Endothelial cell of umbilical vein (primary cell): ENCODE data around the gene PSMD14. TPM values are rescaled to one million over a fixed set of nuclear protein-coding genes. Genes with fewer than 3 reads are reported as not detected.

ENCODE experiments used
- BruUV-seq: library from RNA; stranded (reverse); fragments of 400-500 nt; replicated peaks from 2 replicates; lab custom pipeline; 2021; lab: Mats Ljungman, UMichigan
- CTCF ChIA-PET: fragments of 300-600, 350-600 bp; sonication (Branson Sonifier 250); formaldehyde crosslinking; loops from one replicate; lab custom pipeline; 2021; ENCODE audit warnings: antibody characterized with exemption, inconsistent platforms; lab: Charles Lee
- POLR2A ChIA-PET: fragments of 300-600, 350-600 bp; sonication (Branson Sonifier 250); formaldehyde crosslinking; loops from one replicate; lab custom pipeline; 2021; ENCODE audit warnings: antibody characterized with exemption, inconsistent platforms; lab: Charles Lee
- DNase-seq: peaks from one replicate; pipeline ENCODE4 v3.0.0-alpha.2; 2011; ENCODE audit warnings: low read depth, low spot score
- FAIRE-seq: peaks from 2 replicates; lab custom pipeline; 2011; peaks lifted over from hg19 to GRCh38; lab: Jason Lieb, UNC
- H2AFZ ChIP-seq: 2 replicates; pipeline ENCODE4 v1.6.0; 2012; ENCODE audit warnings: low read depth, low read length, control low read depth, inconsistent platforms
- H3K27ac ChIP-seq: 2 replicates; pipeline ENCODE4 v1.5.1; 2011; ENCODE audit warnings: low read depth, mild to moderate bottlenecking, control low read depth, low read length, moderate library complexity; ENCODE audit not compliant: insufficient read depth
- H3K27me3 ChIP-seq, 2 experiments: 2 replicates each; pipeline versions ENCODE4 v1.6.0 to v1.6.1; 2011; ENCODE audit warnings: low read length in 2 of 2, mixed read lengths in 1 of 2; ENCODE audit not compliant: control insufficient read depth in 2 of 2, insufficient read depth in 2 of 2
- H3K36me3 ChIP-seq, 2 experiments: 2 replicates in 1 of 2; 3 replicates in 1 of 2; pipeline ENCODE4 v1.5.1; 2011; ENCODE audit warnings: low read length in 2 of 2, mild to moderate bottlenecking in 1 of 2, moderate library complexity in 1 of 2; ENCODE audit not compliant: control insufficient read depth in 2 of 2, insufficient read depth in 2 of 2; ENCODE audit errors: extremely low read depth in 1 of 2
- H3K4me1 ChIP-seq: 3 replicates; pipeline ENCODE4 v1.5.1; 2011; ENCODE audit warnings: mild to moderate bottlenecking, low read length; ENCODE audit not compliant: control insufficient read depth, insufficient read depth; ENCODE audit errors: extremely low read depth
- H3K4me2 ChIP-seq: 2 replicates; pipeline ENCODE4 v1.6.1; 2011; ENCODE audit warnings: low read length, control low read depth, mixed read lengths; ENCODE audit not compliant: insufficient read depth
- H3K4me3 ChIP-seq, 3 experiments: fragments of 200-600 bp in 1 of 3; sonication (generic), shearing (Covaris generic) in 1 of 3; replicated peaks in 1 of 3; 2 replicates each; pipeline ENCODE4 v1.5.1; 2011 to 2016; ENCODE audit warnings: control low read depth in 3 of 3, low read length in 3 of 3, mild to moderate bottlenecking in 2 of 3, inconsistent platforms in 1 of 3, low read depth in 1 of 3, moderate library complexity in 1 of 3; ENCODE audit not compliant: insufficient read depth in 1 of 3
- H3K79me2 ChIP-seq: 2 replicates; pipeline ENCODE4 v1.6.0; 2012; ENCODE audit warnings: low read length, inconsistent platforms; ENCODE audit not compliant: control insufficient read depth, insufficient read depth
- H3K9ac ChIP-seq: replicated peaks from 2 replicates; pipeline ENCODE3; 2011; ENCODE audit warnings: low read length, control low read depth; ENCODE audit not compliant: insufficient read depth; ENCODE audit errors: extremely low read depth
- H3K9me1 ChIP-seq: replicated peaks from 3 replicates; pipeline ENCODE4 v1.6.0; 2011; ENCODE audit warnings: mild to moderate bottlenecking, low read length; ENCODE audit not compliant: control insufficient read depth, insufficient read depth; ENCODE audit errors: extremely low read depth
- H3K9me3 ChIP-seq: replicated peaks from 2 replicates; pipeline ENCODE4 v1.5.1; 2012; ENCODE audit warnings: low read length, inconsistent platforms; ENCODE audit not compliant: control insufficient read depth, insufficient read depth
- H4K20me1 ChIP-seq: replicated peaks from 2 replicates; pipeline ENCODE3; 2011; ENCODE audit warnings: mild to moderate bottlenecking, low read length; ENCODE audit not compliant: control insufficient read depth, insufficient read depth; ENCODE audit errors: extremely low read depth
- EZH2 ChIP-seq: IDR thresholded peaks from 2 replicates; pipeline ENCODE4 v1.6.1; 2012; ENCODE audit warnings: borderline replicate concordance, low read depth, mild to moderate bottlenecking, moderate library complexity, low read length, inconsistent platforms; ENCODE audit not compliant: severe bottlenecking
- FOS ChIP-seq: IDR thresholded peaks from 2 replicates; pipeline ENCODE4 v1.6.1; 2011; ENCODE audit warnings: mild to moderate bottlenecking, low read length, moderate library complexity, borderline replicate concordance; ENCODE audit not compliant: insufficient read depth
- GATA2 ChIP-seq: IDR thresholded peaks from 2 replicates; pipeline ENCODE4 v1.7.0; 2011; ENCODE audit warnings: low read depth, mild to moderate bottlenecking, moderate library complexity, mixed read lengths, low read length; ENCODE audit not compliant: insufficient read length, insufficient read depth
- JUN ChIP-seq: IDR thresholded peaks from 2 replicates; pipeline ENCODE4 v1.6.1; 2011; ENCODE audit warnings: borderline replicate concordance, low read depth; ENCODE audit not compliant: insufficient read length, insufficient read depth
- MYC ChIP-seq: IDR thresholded peaks from one replicate; pipeline ENCODE4 v1.6.1; 2011; ENCODE audit warnings: mild to moderate bottlenecking, low read depth, low read length
- POLR2A ChIP-seq: IDR thresholded peaks from 2 replicates; pipeline ENCODE4 v1.6.1; 2012; ENCODE audit warnings: low read depth, mild to moderate bottlenecking, control low read depth, low read length
- POLR2AphosphoS5 ChIP-seq: IDR thresholded peaks from 2 replicates; pipeline ENCODE4 v1.6.1; 2012; ENCODE audit warnings: low read depth, mild to moderate bottlenecking, control low read depth, low read length, moderate library complexity; ENCODE audit not compliant: insufficient read depth
- dilution Hi-C: fragments of 300-500 bp; cut with MboI; formaldehyde crosslinking; loops from one replicate; pipeline ENCODE4 v1.15.0; 2019; ENCODE audit warnings: low sequenced_read_pairs; ENCODE audit not compliant: extremely low pct_ligation_motif_present
- intact Hi-C: fragments of 100-400 bp; cut with micrococcal nuclease; formaldehyde crosslinking; loops from one replicate; pipeline ENCODE4 v1.10.0; 2022
- polyA plus RNA-seq, 4 experiments: library from polyadenylated mRNA; depleted of rRNA in 3 of 4; stranded (reverse) in 3 of 4; unstranded in 1 of 4; fragments of >200 nt; gene quantifications; 2 replicates each; pipeline versions ENCODE4 v1.2.1 to v1.2.3, GENCODE V29; 2011 to 2012; ENCODE audit warnings: missing spikeins in 1 of 4
- total RNA-seq: library from RNA; stranded (reverse); gene quantifications from 2 replicates; pipeline ENCODE4 v1.2.3, GENCODE V29; 2021
- TF ChIP-seq, protein P1 (sequence below), 2 donors: IDR thresholded peaks; 1 replicate in 1 of 2; 2 replicates in 1 of 2; pipeline ENCODE4 v1.5.1; 2011; ENCODE audit warnings: low read length in 2 of 2, mild to moderate bottlenecking in 2 of 2, moderate library complexity in 2 of 2, control low read depth in 1 of 2, inconsistent platforms in 1 of 2, low read depth in 1 of 2; ENCODE audit not compliant: insufficient read depth in 1 of 2; ENCODE audit errors: extremely low read depth in 1 of 2
- TF ChIP-seq, protein P2 (sequence below): IDR thresholded peaks from 2 replicates; pipeline ENCODE4 v1.6.1; 2011; ENCODE audit not compliant: insufficient read depth, insufficient read length

The PSMD14 gene
- total and polyA plus RNA-seq, 2 donors (not counting 3 experiments of a cell fraction or from before 2014, with no cell fraction given) = 47.6 to 85.4 TPM

DNA sequence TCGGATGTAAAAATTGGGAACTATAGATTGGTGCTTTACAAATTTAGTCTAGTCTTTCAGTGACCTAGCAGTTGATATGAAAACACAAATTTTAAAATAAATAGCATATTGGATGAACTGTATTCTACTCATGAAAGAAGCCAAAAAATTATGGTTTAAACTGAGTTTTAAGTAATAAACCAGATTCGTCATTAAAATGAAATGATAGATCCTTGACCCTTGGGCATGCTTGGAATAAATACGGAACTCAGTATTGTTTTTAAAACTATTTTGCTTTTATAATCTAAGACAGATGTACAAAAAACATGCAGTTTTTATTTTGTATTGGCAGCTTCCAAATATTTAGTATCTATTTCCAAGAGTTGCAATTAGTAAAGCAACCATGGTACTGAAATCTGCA, 73.3 kb downstream of the PSMD14 start:
- no peaks in the 10 kb centered on the region for H4K20me1 ChIP-seq
- no peaks in the 10 kb centered on the region for H3K4me1 ChIP-seq
- no peak overlapping the region for H3K4me2 ChIP-seq
- H3K9me3 ChIP-seq = no peaks in the 10 kb centered on the region
- H2AFZ ChIP-seq = no peak overlapping the region
- H3K9me1 ChIP-seq = no peaks in the 10 kb centered on the region
- H3K4me3 ChIP-seq = no peak overlapping the region
- FAIRE-seq = no peak
- DNase-seq = no peak
- no peak for TF ChIP-seq POLR2A
- no peak for TF ChIP-seq GATA2
- TF ChIP-seq POLR2AphosphoS5 = no peak
- no peak for TF ChIP-seq JUN
- TF ChIP-seq EZH2 = no peak
- no peak for TF ChIP-seq MYC
- TF ChIP-seq, protein P1, sequence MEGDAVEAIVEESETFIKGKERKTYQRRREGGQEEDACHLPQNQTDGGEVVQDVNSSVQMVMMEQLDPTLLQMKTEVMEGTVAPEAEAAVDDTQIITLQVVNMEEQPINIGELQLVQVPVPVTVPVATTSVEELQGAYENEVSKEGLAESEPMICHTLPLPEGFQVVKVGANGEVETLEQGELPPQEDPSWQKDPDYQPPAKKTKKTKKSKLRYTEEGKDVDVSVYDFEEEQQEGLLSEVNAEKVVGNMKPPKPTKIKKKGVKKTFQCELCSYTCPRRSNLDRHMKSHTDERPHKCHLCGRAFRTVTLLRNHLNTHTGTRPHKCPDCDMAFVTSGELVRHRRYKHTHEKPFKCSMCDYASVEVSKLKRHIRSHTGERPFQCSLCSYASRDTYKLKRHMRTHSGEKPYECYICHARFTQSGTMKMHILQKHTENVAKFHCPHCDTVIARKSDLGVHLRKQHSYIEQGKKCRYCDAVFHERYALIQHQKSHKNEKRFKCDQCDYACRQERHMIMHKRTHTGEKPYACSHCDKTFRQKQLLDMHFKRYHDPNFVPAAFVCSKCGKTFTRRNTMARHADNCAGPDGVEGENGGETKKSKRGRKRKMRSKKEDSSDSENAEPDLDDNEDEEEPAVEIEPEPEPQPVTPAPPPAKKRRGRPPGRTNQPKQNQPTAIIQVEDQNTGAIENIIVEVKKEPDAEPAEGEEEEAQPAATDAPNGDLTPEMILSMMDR (IDR thresholded peaks at IDR 0.05; ENCODE audit: extremely low read depth in 1 of 2, insufficient read depth in 1 of 2, low read depth in 1 of 2, low read length in 2 of 2) = no peak
- TF ChIP-seq FOS = no peak
- TF ChIP-seq, protein P2, sequence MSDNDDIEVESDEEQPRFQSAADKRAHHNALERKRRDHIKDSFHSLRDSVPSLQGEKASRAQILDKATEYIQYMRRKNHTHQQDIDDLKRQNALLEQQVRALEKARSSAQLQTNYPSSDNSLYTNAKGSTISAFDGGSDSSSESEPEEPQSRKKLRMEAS = no peak
- BruUV-seq = no TSS peak
- peaks cover 10% of the 10 kb centered on the region for H3K79me2 ChIP-seq
- H3K36me3 ChIP-seq = peaks cover 0 to 8% of the 10 kb centered on the region in 2 experiments
- intact Hi-C loops (no loop called here), dilution Hi-C loops (no loop called here)
- ChIA-PET POLR2A (no interaction called here), CTCF (interaction anchor here (0.9 to 1.9 kb wide), 3 partner anchors 8 to 18 kb away, joined by 3 to 6 read pairs (median 3); no protein-coding TSS in a partner anchor)
- H3K27me3 ChIP-seq = no peaks in the 10 kb centered on the region
- no peak overlapping the region for H3K9ac ChIP-seq
- no peak overlapping the region for H3K27ac ChIP-seq
